Neural progenitor cell (in vitro differentiated cells): Measurements from ENCODE around the gene GPR158. TPM values are rescaled to one million over a fixed set of nuclear protein-coding genes. Genes with fewer than 3 reads are reported as not detected.

ENCODE experiments used
- DNase-seq: peaks from one replicate; pipeline ENCODE4 v3.0.0-alpha.2; 2016; ENCODE audit warnings: low spot score
- H2AFZ ChIP-seq: fragments of 200-600 bp; sonication (generic); replicated peaks from 2 replicates; pipeline ENCODE4 v1.6.1; 2016; ENCODE audit warnings: antibody characterized with exemption
- H3F3A ChIP-seq: fragments of 200-600 bp; sonication (generic); 2 replicates; pipeline ENCODE4 v1.6.1; 2016; ENCODE audit warnings: antibody characterized with exemption, low read depth
- H3K27ac ChIP-seq: fragments of 200-600 bp; sonication (generic); 2 replicates; pipeline ENCODE4 v1.5.1; 2016; ENCODE audit warnings: mild to moderate bottlenecking
- H3K27me3 ChIP-seq: fragments of 200-600 bp; sonication (generic); 2 replicates; pipeline ENCODE4 v1.6.1; 2016; ENCODE audit warnings: mild to moderate bottlenecking, moderate library complexity
- H3K36me3 ChIP-seq: fragments of 200-600 bp; sonication (generic); 2 replicates; pipeline ENCODE4 v1.5.1; 2016
- H3K4me1 ChIP-seq: fragments of 200-600 bp; sonication (generic); 2 replicates; pipeline ENCODE4 v1.6.1; 2016; ENCODE audit warnings: mixed run types
- H3K4me2 ChIP-seq: fragments of 200-600 bp; sonication (generic); 2 replicates; pipeline ENCODE4 v1.6.1; 2016
- H3K4me3 ChIP-seq: fragments of 200-600 bp; sonication (generic); 2 replicates; pipeline ENCODE4 v1.5.1; 2016
- H3K79me2 ChIP-seq: fragments of 200-600 bp; sonication (generic); 2 replicates; pipeline ENCODE4 v1.6.1; 2016; ENCODE audit warnings: low read depth
- H3K9ac ChIP-seq: fragments of 200-600 bp; sonication (generic); 2 replicates; pipeline ENCODE4 v1.6.1; 2016
- H3K9me3 ChIP-seq: fragments of 200-600 bp; sonication (generic); 2 replicates; pipeline ENCODE4 v1.5.1; 2016; ENCODE audit warnings: low read depth
- H4K20me1 ChIP-seq: fragments of 200-600 bp; sonication (generic); 2 replicates; pipeline ENCODE4 v1.6.1; 2016; ENCODE audit warnings: low read depth
- H3K27ac Mint-ChIP-seq: 3 replicates; pipeline ENCODE4 v1.8.0; 2021; ENCODE audit warnings: mixed read lengths
- H3K27me3 Mint-ChIP-seq: 2 replicates; pipeline ENCODE4 v1.8.0; 2022; ENCODE audit warnings: low read depth, mild to moderate bottlenecking, inconsistent platforms, moderate library complexity, mixed read lengths; ENCODE audit not compliant: insufficient read depth
- H3K36me3 Mint-ChIP-seq: 3 replicates; pipeline ENCODE4 v1.8.0; 2021; ENCODE audit warnings: mixed read lengths
- H3K4me1 Mint-ChIP-seq: 3 replicates; pipeline ENCODE4 v1.8.0; 2021; ENCODE audit warnings: mixed read lengths
- H3K4me3 Mint-ChIP-seq: 3 replicates; pipeline ENCODE4 v1.8.0; 2021; ENCODE audit warnings: mild to moderate bottlenecking, moderate library complexity, mixed read lengths
- H3K9me3 Mint-ChIP-seq: 3 replicates; pipeline ENCODE4 v1.8.0; 2020; ENCODE audit warnings: mixed read lengths
- CTCF ChIP-seq: fragments of 200-600 bp; sonication (generic); IDR thresholded peaks from 2 replicates; pipeline ENCODE4 v1.5.1; 2017; ENCODE audit warnings: antibody characterized with exemption, mild to moderate bottlenecking
- EZH2 ChIP-seq: fragments of 200-600 bp; sonication (generic); IDR thresholded peaks from 2 replicates; pipeline ENCODE4 v1.6.1; 2017; ENCODE audit warnings: antibody characterized with exemption, mild to moderate bottlenecking, moderate library complexity
- EZH2phosphoT487 ChIP-seq: fragments of 200-600 bp; sonication (generic); IDR thresholded peaks from 2 replicates; pipeline ENCODE4 v1.6.1; 2017; ENCODE audit warnings: antibody characterized with exemption
- total RNA-seq: library from RNA; depleted of rRNA; stranded (reverse); fragments of >200 nt; gene quantifications from 2 replicates; pipeline ENCODE4 v1.2.3, GENCODE V29; 2015; ENCODE audit warnings: low replicate concordance

Gene GPR158
- total RNA-seq, 1 donor from 2014 or later: 0.39 TPM

GRCh38 chr10:25263931-25264330, 89.1 kb downstream of the GPR158 start:
- Histone ChIP-seq H3K79me2 (no peaks in the 10 kb centered on the region), H4K20me1 (no peaks in the 10 kb centered on the region), H3K9ac (no peak overlapping the region), H3K27ac (no peak overlapping the region), H2AFZ (no peak overlapping the region), H3K36me3 (no peaks in the 10 kb centered on the region), H3K4me3 (no peak overlapping the region), H3K9me3 (no peaks in the 10 kb centered on the region), H3F3A (no peaks in the 10 kb centered on the region), H3K27me3 (no peaks in the 10 kb centered on the region), H3K4me1 (peaks cover 18% of the 10 kb centered on the region), H3K4me2 (no peak overlapping the region)
- Mint-ChIP-seq H3K27ac (no peak overlapping the region), H3K4me3 (no peak overlapping the region), H3K4me1 (no peaks in the 10 kb centered on the region), H3K9me3 (no peaks in the 10 kb centered on the region), H3K36me3 (no peaks in the 10 kb centered on the region), H3K27me3 (no peaks in the 10 kb centered on the region)
- DNase-seq: no peak
- no peak for TF ChIP-seq CTCF
- TF ChIP-seq EZH2phosphoT487: no peak
- no peak for TF ChIP-seq EZH2

GRCh38 chr10:25278180-25278579, 103.4 kb downstream of the GPR158 start:
- H3K36me3 Mint-ChIP-seq: no peaks in the 10 kb centered on the region
- TF ChIP-seq EZH2phosphoT487 (no peak), CTCF (no peak), EZH2 (no peak)
- no peaks in the 10 kb centered on the region for H3K4me1 Mint-ChIP-seq
- H3K4me1 ChIP-seq: peaks cover 10% of the 10 kb centered on the region
- no peak overlapping the region for H3K9ac ChIP-seq
- DNase-seq: no peak
- no peak overlapping the region for H3K4me3 Mint-ChIP-seq
- H4K20me1 ChIP-seq: no peaks in the 10 kb centered on the region
- no peaks in the 10 kb centered on the region for H3K36me3 ChIP-seq
- no peaks in the 10 kb centered on the region for H3K79me2 ChIP-seq
- no peak overlapping the region for H3K27ac ChIP-seq
- H2AFZ ChIP-seq: no peak overlapping the region
- peaks cover 24% of the 10 kb centered on the region for H3K9me3 Mint-ChIP-seq
- H3K27ac Mint-ChIP-seq: no peak overlapping the region
- H3K27me3 Mint-ChIP-seq: no peaks in the 10 kb centered on the region
- H3K27me3 ChIP-seq: no peaks in the 10 kb centered on the region
- peaks cover 8% of the 10 kb centered on the region for H3K9me3 ChIP-seq
- no peak overlapping the region for H3K4me3 ChIP-seq
- no peak overlapping the region for H3K4me2 ChIP-seq
- no peaks in the 10 kb centered on the region for H3F3A ChIP-seq

- no peaks in the 10 kb centered on the region for H3K36me3 Mint-ChIP-seq
Observed at GRCh38 chr10:25280076-25280475, 105.3 kb downstream of the GPR158 start.

More at GRCh38 chr10:25280076-25280475, 105.3 kb downstream of the GPR158 start:
- Histone ChIP-seq H3K4me1 (peaks cover 5% of the 10 kb centered on the region), H3K4me2 (no peak overlapping the region), H3K27me3 (no peaks in the 10 kb centered on the region), H3K9ac (no peak overlapping the region), H4K20me1 (no peaks in the 10 kb centered on the region), H3K27ac (no peak overlapping the region), H3K79me2 (no peaks in the 10 kb centered on the region), H3K4me3 (no peak overlapping the region), H3K9me3 (peaks cover 8% of the 10 kb centered on the region), H3K36me3 (no peaks in the 10 kb centered on the region), H2AFZ (no peak overlapping the region), H3F3A (no peaks in the 10 kb centered on the region)
- no peak for DNase-seq
- TF ChIP-seq EZH2: no peak
- no peak for TF ChIP-seq EZH2phosphoT487
- no peak for TF ChIP-seq CTCF
- Mint-ChIP-seq H3K27me3 (no peaks in the 10 kb centered on the region), H3K4me1 (no peaks in the 10 kb centered on the region), H3K9me3 (peaks cover 24% of the 10 kb centered on the region), H3K27ac (no peak overlapping the region), H3K4me3 (no peak overlapping the region)
